ENCODE measurements around the gene METTL6. TPM values are rescaled to one million over a fixed set of nuclear protein-coding genes. Genes with fewer than 3 reads are reported as not detected.
"Not testable (repeated sequence)": the region's sequence is repeated elsewhere in the genome, so short reads cannot be mapped to it uniquely, and the experiment has no call there.

METTL6 gene
- total RNA-seq, 2 experiments from 2014 or later = 18.2 to 20.6 TPM

GRCh38 chr3:15428539-15428938 lies 1.2 kb upstream of the METTL6 start:
- H3K4me1 Mint-ChIP-seq (ENCODE audit: low read depth) = peaks cover 46% of the 10 kb centered on the region
- ChIA-PET CTCF (interaction anchor here (1.0 to 1.3 kb wide), 2 partner anchors 23 to 128 kb away, joined by 3 to 5 read pairs; no protein-coding TSS in a partner anchor), POLR2A (no interaction called here)
- peak overlapping the region; percentile 98 for H3K27ac Mint-ChIP-seq
- H3K9me3 Mint-ChIP-seq (ENCODE audit: insufficient read depth) = no peaks in the 10 kb centered on the region
- H3K4me3 Mint-ChIP-seq = peak overlapping the region; percentile 97
- peak; percentile 33 for DNase-seq
- no peak for ATAC-seq
- no peaks in the 10 kb centered on the region for H3K27me3 Mint-ChIP-seq (ENCODE audit: low read depth)
- peaks cover 53% of the 10 kb centered on the region for H3K36me3 Mint-ChIP-seq (ENCODE audit: low read depth)

- no peaks in the 10 kb centered on the region for H3K9me3 Mint-ChIP-seq (ENCODE audit: insufficient read depth)
- H3K4me3 Mint-ChIP-seq = peak overlapping the region; percentile 97
- ATAC-seq (no peak), DNase-seq (no peak)
- no peaks in the 10 kb centered on the region for H3K27me3 Mint-ChIP-seq (ENCODE audit: low read depth)
- peaks cover 46% of the 10 kb centered on the region for H3K4me1 Mint-ChIP-seq (ENCODE audit: low read depth)
- CTCF ChIA-PET = interaction anchor here (1.1 kb wide), 1 partner anchor 129 kb away, joined by 4 read pairs; no protein-coding TSS in a partner anchor
- POLR2A ChIA-PET = interaction anchor here (0.6 to 0.9 kb wide), 4 partner anchors 8 to 373 kb away, joined by 3 read pairs; no protein-coding TSS in a partner anchor
- H3K36me3 Mint-ChIP-seq (ENCODE audit: low read depth) = peaks cover 50% of the 10 kb centered on the region
- peak overlapping the region; percentile 98 for H3K27ac Mint-ChIP-seq
Observed at GRCh38 chr3:15427981-15428380, 637 bp upstream of the METTL6 start.

- Mint-ChIP-seq H3K27ac (peak overlapping the region; percentile 98), H3K4me3 (peak overlapping the region; percentile 97), H3K9me3 (ENCODE audit: insufficient read depth) (no peaks in the 10 kb centered on the region), H3K27me3 (ENCODE audit: low read depth) (no peaks in the 10 kb centered on the region), H3K4me1 (ENCODE audit: low read depth) (peaks cover 44% of the 10 kb centered on the region), H3K36me3 (ENCODE audit: low read depth) (peaks cover 46% of the 10 kb centered on the region)
- ChIA-PET CTCF (interaction anchor here (0.6 to 0.9 kb wide), 2 partner anchors 67 to 222 kb away, joined by 3 read pairs; no protein-coding TSS in a partner anchor), POLR2A (no interaction called here)
- ATAC-seq (no peak), DNase-seq (no peak)
Observed at GRCh38 chr3:15426579-15427118, 695 bp downstream of the METTL6 start.

GRCh38 chr3:15420871-15421270 lies 6.5 kb downstream of the METTL6 start:
- Mint-ChIP-seq H3K4me3 (no peak overlapping the region), H3K27me3 (ENCODE audit: low read depth) (no peaks in the 10 kb centered on the region), H3K27ac (no peak overlapping the region), H3K4me1 (ENCODE audit: low read depth) (peaks cover 13% of the 10 kb centered on the region), H3K9me3 (ENCODE audit: insufficient read depth) (no peaks in the 10 kb centered on the region), H3K36me3 (ENCODE audit: low read depth) (peaks cover 29% of the 10 kb centered on the region)
- CTCF ChIA-PET = interaction anchor here (1.2 to 1.4 kb wide), 2 partner anchors 16 to 217 kb away, joined by 3 to 4 read pairs; no protein-coding TSS in a partner anchor
- DNase-seq (no peak), ATAC-seq (no peak)
- POLR2A ChIA-PET = no interaction called here

DNA sequence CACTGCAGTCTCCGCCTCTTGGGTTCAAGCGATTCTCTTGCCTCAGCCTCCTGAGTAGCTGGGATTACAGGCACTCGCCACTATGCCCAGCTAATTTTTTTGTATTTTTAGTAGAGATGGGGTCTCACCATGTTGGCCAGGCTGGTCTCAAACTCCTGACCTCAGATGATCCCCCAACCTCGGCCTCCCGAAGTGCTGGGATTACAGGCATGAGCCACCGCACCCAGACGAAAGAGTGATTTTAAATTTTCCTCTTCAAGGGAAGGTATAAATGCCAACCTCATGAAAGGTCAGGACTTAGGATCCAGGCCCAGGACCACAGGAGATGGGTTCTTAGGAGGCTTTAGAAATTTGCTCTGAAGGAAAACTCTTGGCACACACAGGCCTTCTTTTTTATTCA lies 16.4 kb downstream of the METTL6 start:
- CTCF ChIA-PET = interaction anchor here (0.6 to 1.4 kb wide), 2 partner anchors 143 to 169 kb away, joined by 3 to 5 read pairs; no protein-coding TSS in a partner anchor
- peaks cover 39% of the 10 kb centered on the region for H3K36me3 Mint-ChIP-seq (ENCODE audit: low read depth)
- H3K27me3 Mint-ChIP-seq (ENCODE audit: low read depth); DNase-seq; H3K4me3 Mint-ChIP-seq; H3K27ac Mint-ChIP-seq; H3K4me1 Mint-ChIP-seq (ENCODE audit: low read depth); H3K9me3 Mint-ChIP-seq (ENCODE audit: insufficient read depth); POLR2A ChIA-PET; ATAC-seq: not testable (repeated sequence)

DNA sequence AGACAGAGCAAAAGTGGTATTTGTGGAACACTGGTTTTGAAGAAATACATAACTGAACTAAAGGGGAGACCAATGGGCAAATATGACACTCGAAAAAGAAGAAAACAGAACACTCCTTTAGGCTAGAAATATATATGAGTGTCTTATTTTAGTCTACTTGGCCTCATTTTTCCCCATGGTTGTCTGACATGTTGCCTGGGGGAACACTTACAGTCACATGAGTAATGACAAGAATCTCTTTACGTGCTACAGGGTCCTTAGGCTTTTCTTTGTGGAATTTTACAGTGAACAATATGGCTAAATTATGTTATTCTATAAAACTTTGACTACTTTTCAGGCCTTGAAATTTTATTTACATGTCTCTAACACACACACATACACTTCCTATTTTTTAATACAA lies 17.6 kb downstream of the METTL6 start:
- ChIA-PET CTCF (no interaction called here), POLR2A (no interaction called here)
- H3K27me3 Mint-ChIP-seq (ENCODE audit: low read depth) = no peaks in the 10 kb centered on the region
- ATAC-seq (no peak), DNase-seq (no peak)
- no peaks in the 10 kb centered on the region for H3K9me3 Mint-ChIP-seq (ENCODE audit: insufficient read depth)
- peaks cover 28% of the 10 kb centered on the region for H3K36me3 Mint-ChIP-seq (ENCODE audit: low read depth)
- H3K4me3 Mint-ChIP-seq = no peak overlapping the region
- no peaks in the 10 kb centered on the region for H3K4me1 Mint-ChIP-seq (ENCODE audit: low read depth)
- H3K27ac Mint-ChIP-seq = no peak overlapping the region

- ATAC-seq (no peak), DNase-seq (no peak)
- no peaks in the 10 kb centered on the region for H3K4me1 Mint-ChIP-seq (ENCODE audit: low read depth)
- no peaks in the 10 kb centered on the region for H3K27me3 Mint-ChIP-seq (ENCODE audit: low read depth)
- peaks cover 22% of the 10 kb centered on the region for H3K36me3 Mint-ChIP-seq (ENCODE audit: low read depth)
- no peak overlapping the region for H3K27ac Mint-ChIP-seq
- H3K9me3 Mint-ChIP-seq (ENCODE audit: insufficient read depth) = no peaks in the 10 kb centered on the region
- POLR2A ChIA-PET = no interaction called here
- CTCF ChIA-PET = interaction anchor here (2.0 to 3.0 kb wide), 2 partner anchors 142 to 206 kb away, joined by 11 to 27 read pairs; no protein-coding TSS in a partner anchor
- H3K4me3 Mint-ChIP-seq = no peak overlapping the region
Observed at GRCh38 chr3:15409239-15409638, 18.1 kb downstream of the METTL6 start.

DNA sequence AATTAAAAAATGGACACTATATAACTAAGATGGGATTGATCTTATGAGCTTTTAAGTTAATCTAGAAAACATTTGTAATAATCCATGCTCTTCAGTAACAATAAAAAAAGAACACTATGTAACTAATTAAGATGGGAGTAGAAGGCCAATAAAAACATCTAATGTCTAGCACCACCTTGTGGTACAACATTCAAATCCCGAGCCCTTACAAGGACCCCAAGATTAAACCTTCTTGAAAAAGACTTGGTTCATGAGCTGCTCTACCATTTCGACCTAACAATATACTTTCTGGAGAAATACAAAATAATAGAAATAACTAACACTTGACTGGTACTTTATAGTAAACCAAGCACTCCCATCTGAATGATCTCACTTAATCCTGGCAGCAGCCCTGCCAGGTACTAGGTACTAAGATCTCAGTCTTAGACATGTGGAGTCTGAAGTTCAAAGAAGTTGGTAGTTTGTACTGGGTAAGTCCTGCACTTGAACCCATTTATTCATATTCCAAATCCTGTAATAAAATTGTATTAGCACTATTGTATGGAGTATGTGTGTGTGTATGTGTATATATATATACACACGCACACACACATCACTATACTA lies 21.8 kb downstream of the METTL6 start:
- POLR2A ChIA-PET = interaction anchor here (1.3 kb wide), 1 partner anchor 203 kb away, joined by 3 read pairs; no protein-coding TSS in a partner anchor
- ATAC-seq = peak; percentile 81

DNA sequence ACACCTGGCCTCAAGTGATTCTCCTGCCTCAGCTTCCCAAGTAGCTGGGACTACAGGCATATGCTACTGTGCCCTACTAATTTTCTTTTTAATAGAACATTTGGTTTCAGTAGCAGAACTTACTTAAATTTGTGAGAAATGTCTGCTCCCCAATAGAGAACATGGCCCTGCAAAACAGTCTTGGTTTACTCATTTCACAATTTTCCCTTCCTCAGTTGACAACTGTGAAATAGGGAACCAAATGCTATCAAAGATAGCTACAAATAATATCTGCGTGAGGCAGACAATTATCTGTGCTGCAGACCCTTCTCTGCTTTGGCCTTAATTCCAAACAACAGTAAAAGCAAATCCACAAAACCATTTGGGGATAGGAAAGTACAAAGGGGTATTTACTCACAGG lies 22.6 kb downstream of the METTL6 start:
- POLR2A ChIA-PET = interaction anchor here (1.3 kb wide), 1 partner anchor 202 kb away, joined by 3 read pairs; no protein-coding TSS in a partner anchor
- Mint-ChIP-seq H3K4me1 (ENCODE audit: low read depth) (peaks cover 19% of the 10 kb centered on the region), H3K36me3 (ENCODE audit: low read depth) (peaks cover 3% of the 10 kb centered on the region), H3K27me3 (ENCODE audit: low read depth) (peaks cover 1% of the 10 kb centered on the region), H3K9me3 (ENCODE audit: insufficient read depth) (no peaks in the 10 kb centered on the region), H3K4me3 (no peak overlapping the region), H3K27ac (no peak overlapping the region)
- CTCF ChIA-PET = interaction anchor here (0.7 to 4.3 kb wide), 57 partner anchors 10 to 306 kb away, joined by 3 to 147 read pairs (median 4); partner anchors contain the start of genes CAPN7, RBSN and SH3BP5
- no peak for ATAC-seq
- DNase-seq = no peak

More for the DNA sequence above, 21.8 kb downstream of the METTL6 start:
- CTCF ChIA-PET = interaction anchor here (0.6 to 4.3 kb wide), 68 partner anchors 9 to 307 kb away, joined by 3 to 147 read pairs (median 4); partner anchors contain the start of genes CAPN7, RBSN and SH3BP5
- Mint-ChIP-seq H3K36me3 (ENCODE audit: low read depth) (peaks cover 5% of the 10 kb centered on the region), H3K4me3 (no peak overlapping the region), H3K27ac (no peak overlapping the region), H3K27me3 (ENCODE audit: low read depth) (peaks cover 1% of the 10 kb centered on the region), H3K4me1 (ENCODE audit: low read depth) (peaks cover 12% of the 10 kb centered on the region), H3K9me3 (ENCODE audit: insufficient read depth) (no peaks in the 10 kb centered on the region)
- DNase-seq = peak; percentile 52

DNA sequence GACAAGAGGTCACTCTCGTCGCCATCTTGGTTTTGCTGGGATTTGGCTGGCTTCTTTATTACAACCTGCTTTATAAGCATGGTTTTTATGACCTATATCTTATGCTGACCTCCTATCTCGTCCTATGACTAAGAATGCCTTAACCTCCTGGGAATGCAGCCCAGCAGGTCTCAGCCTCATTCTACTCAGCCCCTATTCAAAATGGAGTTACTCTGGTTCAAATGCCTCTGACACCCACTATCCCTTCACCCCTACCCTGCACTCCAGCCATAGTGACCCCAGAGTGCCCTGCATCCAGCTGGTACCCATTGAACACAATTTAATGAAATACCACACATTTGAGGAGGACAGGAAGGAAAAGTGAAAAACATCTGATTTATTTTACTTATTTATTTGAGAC lies 23.4 kb downstream of the METTL6 start:
- POLR2A ChIA-PET = no interaction called here
- Mint-ChIP-seq H3K4me1 (ENCODE audit: low read depth) (peaks cover 27% of the 10 kb centered on the region), H3K27ac (no peak overlapping the region), H3K36me3 (ENCODE audit: low read depth) (no peaks in the 10 kb centered on the region), H3K27me3 (ENCODE audit: low read depth) (peaks cover 1% of the 10 kb centered on the region), H3K9me3 (ENCODE audit: insufficient read depth) (no peaks in the 10 kb centered on the region), H3K4me3 (no peak overlapping the region)
- CTCF ChIA-PET = interaction anchor here (1.9 to 4.3 kb wide), 6 partner anchors 97 to 201 kb away, joined by 4 to 147 read pairs (median 16); no protein-coding TSS in a partner anchor
- ATAC-seq (no peak), DNase-seq (no peak)

GRCh38 chr3:15403495-15403894 lies 23.8 kb downstream of the METTL6 start:
- POLR2A ChIA-PET = no interaction called here
- CTCF ChIA-PET = interaction anchor here (2.0 to 4.3 kb wide), 3 partner anchors 136 to 201 kb away, joined by 4 to 147 read pairs (median 9); no protein-coding TSS in a partner anchor

GRCh38 chr3:15401936-15402335 lies 25.4 kb downstream of the METTL6 start:
- Mint-ChIP-seq H3K36me3 (ENCODE audit: low read depth) (peaks cover 2% of the 10 kb centered on the region), H3K4me3 (no peak overlapping the region), H3K27ac (no peak overlapping the region), H3K27me3 (ENCODE audit: low read depth) (peaks cover 1% of the 10 kb centered on the region), H3K9me3 (ENCODE audit: insufficient read depth) (no peaks in the 10 kb centered on the region), H3K4me1 (ENCODE audit: low read depth) (peaks cover 34% of the 10 kb centered on the region)
- ChIA-PET POLR2A (interaction anchor here (0.6 kb wide), 1 partner anchor 725 kb away, joined by 3 read pairs; no protein-coding TSS in a partner anchor), CTCF (interaction anchor here (2.3 to 4.3 kb wide), 2 partner anchors 134 to 199 kb away, joined by 9 to 147 read pairs; no protein-coding TSS in a partner anchor)
- no peak for ATAC-seq
- no peak for DNase-seq

More at GRCh38 chr3:15403495-15403894, 23.8 kb downstream of the METTL6 start:
- no peak for ATAC-seq
- H3K9me3 Mint-ChIP-seq (ENCODE audit: insufficient read depth) = no peaks in the 10 kb centered on the region
- H3K4me3 Mint-ChIP-seq = no peak overlapping the region
- no peaks in the 10 kb centered on the region for H3K36me3 Mint-ChIP-seq (ENCODE audit: low read depth)
- H3K27me3 Mint-ChIP-seq (ENCODE audit: low read depth) = peaks cover 1% of the 10 kb centered on the region
- H3K4me1 Mint-ChIP-seq (ENCODE audit: low read depth) = peaks cover 32% of the 10 kb centered on the region
- DNase-seq = no peak
- no peak overlapping the region for H3K27ac Mint-ChIP-seq

Data from activated CD8-positive, alpha-beta T cell treated with anti-CD3 and anti-CD28 coated beads, Interleukin-2, amount 10 ng/mL, durations not matched to agents 7 days and 5 days (primary cell).